Suprapubic skin (tissue), 4 donors: ENCODE results near the gene SYNGR1. TPM values are rescaled to one million over a fixed set of nuclear protein-coding genes. Genes with fewer than 3 reads are reported as not detected.
"Not testable (repeated sequence)": the region's sequence is repeated elsewhere in the genome, so short reads cannot be mapped to it uniquely, and the experiment has no call there.

Source experiments
- DNase-seq, 2 donors: peaks; one replicate each; pipeline ENCODE4 v3.0.0-alpha.2; 2019; ENCODE audit warnings: low spot score in 2 of 2
- H3K27ac ChIP-seq: fragments of 200-600 bp; sonication (generic); one replicate; pipeline ENCODE4 v1.5.1; 2019
- H3K27me3 ChIP-seq: fragments of 200-600 bp; sonication (generic); one replicate; pipeline ENCODE4 v1.5.1; 2019
- H3K36me3 ChIP-seq: fragments of 200-600 bp; sonication (generic); one replicate; pipeline ENCODE4 v1.5.1; 2019
- H3K4me1 ChIP-seq: fragments of 200-600 bp; sonication (generic); one replicate; pipeline ENCODE4 v1.5.1; 2019
- H3K4me3 ChIP-seq: fragments of 200-600 bp; sonication (generic); one replicate; pipeline ENCODE4 v1.5.1; 2019; ENCODE audit warnings: mild to moderate bottlenecking
- H3K9me3 ChIP-seq: fragments of 200-600 bp; sonication (generic); one replicate; pipeline ENCODE4 v1.5.1; 2019
- CTCF ChIP-seq, 2 donors: fragments of 200-600 bp in 1 of 2; fragments of 450-650 bp in 1 of 2; sonication (generic) in 1 of 2; IDR thresholded peaks; one replicate each; pipeline ENCODE4 v1.5.1; 2016 to 2019; ENCODE audit warnings: antibody characterized with exemption in 2 of 2, mild to moderate bottlenecking in 1 of 2, moderate library complexity in 1 of 2
- EP300 ChIP-seq: sonication (generic); formaldehyde crosslinking; IDR thresholded peaks from one replicate; pipeline ENCODE4 v1.6.1; 2017; ENCODE audit warnings: antibody characterized with exemption
- POLR2A ChIP-seq, 2 donors: fragments of 450-650 bp; IDR thresholded peaks; one replicate each; pipeline ENCODE4 v1.6.1; 2017; ENCODE audit warnings: antibody characterized with exemption in 2 of 2, mild to moderate bottlenecking in 2 of 2, moderate library complexity in 2 of 2
- POLR2AphosphoS5 ChIP-seq, 3 donors: sonication (generic); formaldehyde crosslinking; IDR thresholded peaks; one replicate each; pipeline ENCODE4 v1.6.1; 2017; ENCODE audit warnings: antibody characterized with exemption in 3 of 3
- WGBS: methylation state at CpG from one replicate; pipeline ENCODE4 v1.1.5; 2018; 5-methylcytosine and 5-hydroxymethylcytosine counted together
- total RNA-seq, 4 donors: library from RNA; depleted of rRNA; stranded (reverse); fragments of >200 nt; gene quantifications; one replicate each; pipeline ENCODE4 v1.1.0, GENCODE V29; 2016

The SYNGR1 gene
- total RNA-seq, 4 donors from 2014 or later: 34.6 to 52.5 (median 44.3) TPM

- Histone ChIP-seq H3K4me1 (peaks cover 46% of the 10 kb centered on the region), H3K27me3 (no peaks in the 10 kb centered on the region), H3K36me3 (peaks cover 38% of the 10 kb centered on the region), H3K9me3 (no peaks in the 10 kb centered on the region), H3K4me3 (peak overlapping the region; percentile 84), H3K27ac (peak overlapping the region; percentile 98)
- TF ChIP-seq EP300 (no peak), POLR2AphosphoS5 (IDR thresholded peaks at IDR 0.05) (no peak), CTCF (IDR thresholded peaks at IDR 0.05) (no peak)
- peak in 1 of 2 donors; percentile 65 for DNase-seq
- 3% methylated on average over 26 of the region's 26 CpGs for WGBS
Measured at GRCh38 chr22:39318507-39319283, 31.1 kb upstream of the SYNGR1 start.

GRCh38 chr22:39319284-39320022 is 30.3 kb upstream of the SYNGR1 start, which contains the start of gene RPL3:
Gene RPL3 (minus strand): TSS chr22:39319623. CDS start chr22:39319597, 26 bp downstream.
- Histone ChIP-seq H3K27me3 (no peaks in the 10 kb centered on the region), H3K9me3 (no peaks in the 10 kb centered on the region), H3K36me3 (peaks cover 31% of the 10 kb centered on the region), H3K4me1 (peaks cover 44% of the 10 kb centered on the region), H3K27ac (peak within 1 kb of the TSS; percentile 98), H3K4me3 (peak within 1 kb of the TSS; percentile 84)
- TF ChIP-seq POLR2A (IDR thresholded peaks at IDR 0.05) (peak; percentile 94 to 99), EP300 (no peak), POLR2AphosphoS5 (IDR thresholded peaks at IDR 0.05) (peak; percentile 97 to 99 (median 99))
- DNase-seq: peak; percentile 97
- WGBS: under 1% methylated on average over 36 of the region's 65 CpGs

GRCh38 chr22:39320616-39321029 is 29.2 kb upstream of the SYNGR1 start:
- Histone ChIP-seq H3K4me1 (peaks cover 32% of the 10 kb centered on the region), H3K4me3 (peak overlapping the region; percentile 84), H3K27ac (peak overlapping the region; percentile 98), H3K36me3 (peaks cover 19% of the 10 kb centered on the region)
- WGBS: 93% methylated on average over 24 of the region's 24 CpGs
- DNase-seq, H3K27me3 ChIP-seq, H3K9me3 ChIP-seq: not testable (repeated sequence)

- no peaks in the 10 kb centered on the region for H3K9me3 ChIP-seq
- no peaks in the 10 kb centered on the region for H3K4me1 ChIP-seq
- TF ChIP-seq EP300: no peak
- no peak for TF ChIP-seq POLR2A (IDR thresholded peaks at IDR 0.05)
- TF ChIP-seq POLR2AphosphoS5 (IDR thresholded peaks at IDR 0.05): no peak
- no peak for TF ChIP-seq CTCF (IDR thresholded peaks at IDR 0.05)
- H3K36me3 ChIP-seq: no peaks in the 10 kb centered on the region
- H3K27me3 ChIP-seq: no peaks in the 10 kb centered on the region
- 61% methylated on average over 2 of the region's 2 CpGs for WGBS
- no peak overlapping the region for H3K27ac ChIP-seq
- no peak overlapping the region for H3K4me3 ChIP-seq
- DNase-seq: no peak
Measured at GRCh38 chr22:39325392-39325932, 24.3 kb upstream of the SYNGR1 start.

- no peak overlapping the region for H3K4me3 ChIP-seq
- no peak for DNase-seq
- peaks cover 5% of the 10 kb centered on the region for H3K4me1 ChIP-seq
- H3K27me3 ChIP-seq: no peaks in the 10 kb centered on the region
- TF ChIP-seq CTCF (IDR thresholded peaks at IDR 0.05) (no peak), EP300 (no peak), POLR2AphosphoS5 (IDR thresholded peaks at IDR 0.05) (no peak), POLR2A (IDR thresholded peaks at IDR 0.05) (no peak)
- no peaks in the 10 kb centered on the region for H3K36me3 ChIP-seq
- H3K27ac ChIP-seq: no peak overlapping the region
- 89% methylated on average over 7 of the region's 18 CpGs for WGBS
- H3K9me3 ChIP-seq: no peaks in the 10 kb centered on the region
Measured at GRCh38 chr22:39327995-39328754, 21.6 kb upstream of the SYNGR1 start.

- not testable (repeated sequence) for H3K36me3 ChIP-seq, DNase-seq, H3K9me3 ChIP-seq, H3K27me3 ChIP-seq, H3K27ac ChIP-seq, H3K4me3 ChIP-seq, H3K4me1 ChIP-seq
- WGBS: 100% methylated on average over 1 of the region's 1 CpG
Measured at GRCh38 chr22:39330553-39330952, 19.2 kb upstream of the SYNGR1 start.
